Stromal cell of bone marrow (primary cell): ENCODE measurements around the gene CD86.

Experiments used
- DNase-seq: peaks from one replicate; pipeline ENCODE4 v3.0.0-alpha.2; 2012; ENCODE audit warnings: low read depth

Gene CD86

DNA sequence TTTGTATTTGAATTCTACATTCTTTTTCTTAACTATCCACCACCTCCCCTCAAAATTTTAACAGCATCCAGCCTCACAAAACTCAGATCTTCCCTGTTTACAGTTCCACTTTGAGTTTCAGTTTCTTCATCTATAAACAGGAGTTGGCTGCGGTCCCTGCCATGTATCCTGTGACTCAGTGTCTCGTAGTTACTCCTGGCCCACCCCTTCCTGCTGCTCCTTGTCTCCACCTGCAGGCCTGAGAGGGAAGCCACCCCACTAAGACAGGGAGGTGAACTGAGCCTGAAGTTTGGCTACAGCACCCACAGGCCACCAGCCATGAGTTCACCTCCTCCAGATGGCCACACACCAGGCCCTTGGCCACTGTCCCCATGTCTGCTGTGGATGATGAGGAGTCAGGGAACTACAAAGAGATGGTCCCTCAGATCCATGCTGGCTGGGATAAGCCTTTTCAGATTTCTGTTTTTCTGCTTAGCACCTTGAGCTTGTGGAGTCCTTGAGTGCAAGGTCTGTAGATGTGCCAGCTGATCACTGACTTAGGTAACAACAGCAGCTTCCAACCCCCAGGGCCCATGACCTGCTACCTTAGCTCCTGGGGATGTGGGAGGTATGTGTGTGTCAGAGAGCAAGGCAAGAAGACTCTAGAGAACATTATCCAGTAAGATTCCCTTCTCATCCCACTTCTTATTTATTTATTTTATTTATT lies 37.5 kb downstream of the CD86 start:
- peak; percentile 16 for DNase-seq

DNA sequence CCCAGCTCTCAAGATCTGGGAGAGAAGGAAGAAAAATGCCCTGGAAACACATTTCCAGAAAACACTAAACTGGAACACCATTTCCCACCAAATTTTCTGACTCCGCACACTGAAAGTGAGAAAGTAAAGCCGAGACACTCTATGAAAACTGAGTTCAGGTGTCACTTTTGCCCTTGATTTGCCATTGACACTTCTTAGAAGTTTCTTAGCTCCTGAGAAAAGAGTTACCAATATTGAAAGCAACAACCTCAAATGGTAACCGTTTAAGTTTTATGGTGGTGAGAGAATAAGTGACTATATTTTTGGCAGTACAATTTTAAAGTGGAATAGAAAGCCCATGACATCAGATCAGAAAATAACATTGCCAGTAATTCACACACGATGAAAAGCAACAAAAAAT lies 39.0 kb downstream of the CD86 start:
- no peak for DNase-seq

DNA sequence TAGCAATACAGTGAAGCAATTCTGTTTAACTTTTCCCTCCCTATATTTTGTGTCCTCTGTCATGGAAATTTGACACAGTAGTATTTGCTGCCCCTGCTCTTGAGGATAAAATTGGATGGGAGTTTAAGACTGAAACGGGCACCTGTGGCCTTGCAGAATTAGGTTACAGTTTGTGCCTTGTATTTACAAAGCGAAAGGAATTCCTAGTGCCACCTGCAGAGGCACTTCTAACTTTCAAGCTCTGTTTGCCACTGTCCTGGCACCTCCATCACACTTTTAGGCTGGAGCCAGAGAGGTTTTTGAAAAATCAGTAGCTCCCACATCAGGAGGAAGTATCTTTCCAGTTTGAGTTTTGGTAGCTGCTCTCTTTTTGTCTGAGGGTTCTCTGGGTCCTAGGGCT lies 39.5 kb downstream of the CD86 start:
- DNase-seq = no peak

DNA sequence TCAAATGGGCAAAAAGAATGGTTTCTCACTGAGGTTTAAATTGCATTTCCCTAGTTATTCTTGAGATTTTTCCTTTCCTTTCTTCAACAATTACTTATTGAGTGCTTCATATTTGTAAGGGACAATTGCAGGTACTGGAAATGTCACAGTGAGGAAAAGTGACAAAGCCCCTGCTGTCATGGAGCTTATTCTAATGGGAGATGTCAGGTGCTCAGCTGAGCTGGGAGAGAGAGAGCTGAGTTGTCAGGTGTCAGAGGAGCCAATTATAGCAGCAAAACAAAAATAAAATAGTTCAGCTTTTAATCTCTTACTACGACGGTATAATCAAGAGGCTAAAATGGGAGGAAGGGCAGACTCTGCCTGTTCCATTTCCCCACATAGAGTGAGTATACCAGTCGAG lies 42.0 kb downstream of the CD86 start:
- no peak for DNase-seq

DNA sequence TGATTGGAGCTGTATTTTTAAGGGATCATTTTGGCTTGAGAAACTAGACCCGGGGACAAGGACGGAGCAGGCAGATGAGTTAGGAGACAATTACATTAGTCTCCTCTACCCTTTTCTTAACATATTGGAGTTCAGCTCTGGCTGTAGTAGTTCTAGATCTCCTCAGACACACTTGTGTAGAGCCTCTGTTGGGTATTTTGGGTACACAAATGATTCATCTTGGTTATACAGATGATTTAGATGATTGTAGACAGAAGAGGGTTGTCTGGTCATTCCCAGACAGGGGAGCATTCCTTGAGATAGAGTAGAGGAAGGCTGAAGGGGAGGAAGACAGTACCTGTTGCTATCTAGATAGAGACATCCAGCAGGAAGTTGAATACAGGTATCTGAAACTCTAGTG lies 43.4 kb downstream of the CD86 start:
- DNase-seq = no peak

DNA sequence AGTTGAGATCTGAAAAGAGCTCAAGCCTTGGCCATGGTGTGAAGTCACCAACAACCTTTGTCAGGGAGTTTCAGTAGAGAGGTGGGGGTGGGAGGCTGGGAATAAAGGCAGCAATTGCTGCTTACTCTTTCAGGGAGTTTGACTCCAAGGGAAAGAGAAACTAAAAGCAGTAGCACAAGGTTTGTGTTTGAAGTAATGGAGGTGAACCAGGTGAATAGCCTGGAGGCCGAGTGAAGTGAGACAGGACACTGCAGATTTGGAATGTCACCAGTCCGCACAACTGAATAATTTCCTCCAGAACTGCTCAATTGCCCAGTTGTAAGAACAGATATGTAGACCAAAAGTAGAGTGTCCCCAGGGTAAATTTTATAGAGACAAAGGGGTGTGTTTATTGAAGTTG lies 44.1 kb downstream of the CD86 start:
- DNase-seq = no peak

DNA sequence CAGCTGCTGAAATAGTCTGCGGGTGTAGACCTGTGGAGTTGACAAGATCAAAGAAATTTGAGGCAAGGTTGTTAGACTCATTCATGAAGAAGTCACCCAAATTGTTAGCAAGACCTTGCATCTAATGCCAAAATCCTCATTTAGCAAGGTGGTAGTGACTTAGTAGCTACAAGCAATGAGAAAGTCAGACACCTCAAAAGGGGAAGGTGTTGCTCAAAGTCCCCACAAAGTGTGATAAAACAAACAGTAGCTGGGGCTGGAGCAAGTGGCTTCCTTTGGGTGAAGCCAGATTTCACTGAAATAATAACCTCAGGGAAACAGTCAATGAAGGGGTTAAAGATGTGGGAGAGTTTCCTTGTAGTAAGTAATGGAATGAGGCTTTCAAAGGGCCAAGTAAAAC lies 44.9 kb downstream of the CD86 start:
- no peak for DNase-seq

DNA sequence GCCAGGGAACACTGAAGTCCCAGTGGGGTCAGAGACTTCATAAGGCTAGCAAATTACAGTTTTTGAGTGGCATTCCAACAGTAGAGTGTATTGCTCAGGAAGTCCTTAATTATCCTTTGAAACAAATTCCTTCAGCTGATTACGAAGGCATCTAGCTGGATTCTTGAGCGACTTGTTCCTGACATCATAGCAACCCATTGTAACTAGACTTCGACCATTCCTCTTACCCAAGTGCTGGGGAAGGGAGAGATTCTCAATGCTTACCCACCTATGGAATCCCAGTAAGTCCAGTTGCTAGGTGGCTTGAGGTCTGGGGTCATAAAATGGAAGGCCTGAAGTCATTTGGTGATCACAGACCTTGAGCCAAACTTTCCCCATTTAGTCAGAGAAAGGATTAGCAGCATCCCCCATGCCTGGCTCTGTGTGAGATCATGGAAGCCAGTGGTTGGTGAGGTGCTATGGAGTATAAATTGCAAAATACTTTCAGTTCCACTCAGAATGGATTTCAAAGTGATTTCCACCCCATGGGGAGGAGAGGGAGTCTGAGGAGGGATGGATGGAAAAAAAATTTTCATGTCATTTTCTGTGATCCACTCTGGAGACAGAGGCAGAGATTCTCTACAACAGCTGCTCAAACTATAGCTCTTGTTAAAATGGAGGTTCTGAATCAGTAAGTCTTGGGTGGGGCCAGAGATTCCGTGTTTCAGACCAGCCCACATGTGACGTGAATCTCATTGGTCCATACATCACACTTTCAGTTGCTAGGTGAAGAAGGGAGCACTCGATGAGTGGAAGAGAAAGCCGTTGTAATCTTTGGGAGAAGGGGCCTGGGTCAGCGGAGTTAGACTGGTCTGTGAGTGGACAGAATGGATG lies 45.7 kb downstream of the CD86 start:
- DNase-seq = no peak

DNA sequence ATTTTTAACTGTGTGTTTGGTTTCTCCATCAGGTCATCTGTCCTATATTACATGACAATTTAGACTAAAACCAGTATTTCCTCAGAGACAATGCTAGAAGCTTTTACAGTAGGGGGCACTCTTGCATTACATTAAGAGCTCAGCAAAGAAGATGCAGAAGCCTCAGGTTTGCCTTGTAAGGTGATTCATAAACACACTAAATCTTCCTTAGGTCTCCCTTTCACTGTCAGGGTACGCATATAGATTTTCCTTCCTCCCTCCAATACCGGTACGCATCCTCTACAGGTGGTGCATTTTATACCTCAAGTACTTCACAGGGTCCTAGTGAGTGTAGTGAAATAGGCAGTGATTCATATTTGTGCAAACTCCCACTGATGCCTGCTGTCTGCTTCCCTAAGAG lies 46.5 kb downstream of the CD86 start:
- peak; percentile 40 for DNase-seq

DNA sequence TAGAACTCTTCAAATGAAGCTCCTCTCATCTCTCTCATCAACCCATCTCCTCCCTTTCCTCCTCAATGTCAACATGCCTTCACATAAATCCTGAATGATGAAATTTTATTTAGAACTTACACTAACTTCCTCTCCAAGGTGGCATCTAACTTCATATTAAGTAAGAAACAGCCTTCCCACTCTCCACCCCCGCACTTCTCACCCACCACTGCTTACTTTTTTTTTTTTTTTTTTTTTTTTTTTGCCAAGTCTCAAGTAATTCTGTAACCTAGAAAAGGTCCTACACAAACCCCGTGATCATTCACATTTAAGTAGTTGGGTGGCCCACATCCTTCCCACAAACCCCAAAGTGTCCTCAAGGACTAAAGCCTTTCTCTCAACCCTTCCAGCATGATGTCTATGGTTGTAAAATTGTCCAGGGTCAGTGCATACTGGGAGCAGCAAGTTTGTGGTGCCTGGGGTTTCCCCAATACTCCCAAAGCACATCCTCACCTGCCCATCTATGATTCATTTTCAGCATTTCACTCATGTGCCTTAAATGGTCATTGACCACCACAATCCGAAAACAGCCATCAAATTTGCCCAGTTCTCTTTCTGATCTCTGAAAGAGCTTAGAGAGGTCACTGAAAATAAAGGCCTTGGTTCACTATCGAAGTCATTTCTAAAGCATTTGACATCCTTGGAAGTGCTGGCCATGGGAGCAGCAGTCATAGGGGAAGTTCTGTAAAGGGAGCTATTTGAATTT lies 47.2 kb downstream of the CD86 start:
- no peak for DNase-seq

DNA sequence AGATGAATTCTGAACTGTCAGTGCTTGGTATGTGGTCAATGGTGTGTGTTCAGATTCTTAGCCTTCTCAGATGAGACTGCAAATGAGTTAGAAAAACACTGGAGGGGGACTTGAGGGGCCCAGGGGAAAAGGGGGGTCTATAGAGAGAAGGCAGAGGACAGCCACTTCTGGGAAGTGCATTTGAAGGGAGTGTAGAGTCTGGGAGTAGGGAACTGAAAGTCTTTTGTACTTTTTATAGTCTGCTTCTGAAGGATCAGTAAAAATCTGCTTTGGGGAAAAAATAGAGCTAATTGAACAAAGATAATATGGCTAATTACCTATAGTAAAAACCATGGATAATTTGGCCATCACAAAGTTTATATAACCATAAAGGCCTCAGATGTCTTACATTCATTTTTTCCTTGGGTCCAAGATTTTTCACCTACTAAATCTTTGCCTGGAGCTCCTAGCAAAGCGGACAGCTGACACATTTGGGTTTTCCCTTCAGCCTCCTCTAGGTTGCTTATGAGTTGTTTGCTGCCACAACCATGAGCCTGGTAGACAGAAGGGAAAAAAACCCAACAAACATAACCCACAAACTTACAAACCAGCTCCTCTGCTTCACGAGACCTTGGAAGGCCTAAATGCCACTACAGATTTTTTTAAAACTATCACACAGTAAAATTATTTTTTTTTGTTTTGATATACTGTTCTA lies 48.8 kb downstream of the CD86 start:
- DNase-seq = no peak

DNA sequence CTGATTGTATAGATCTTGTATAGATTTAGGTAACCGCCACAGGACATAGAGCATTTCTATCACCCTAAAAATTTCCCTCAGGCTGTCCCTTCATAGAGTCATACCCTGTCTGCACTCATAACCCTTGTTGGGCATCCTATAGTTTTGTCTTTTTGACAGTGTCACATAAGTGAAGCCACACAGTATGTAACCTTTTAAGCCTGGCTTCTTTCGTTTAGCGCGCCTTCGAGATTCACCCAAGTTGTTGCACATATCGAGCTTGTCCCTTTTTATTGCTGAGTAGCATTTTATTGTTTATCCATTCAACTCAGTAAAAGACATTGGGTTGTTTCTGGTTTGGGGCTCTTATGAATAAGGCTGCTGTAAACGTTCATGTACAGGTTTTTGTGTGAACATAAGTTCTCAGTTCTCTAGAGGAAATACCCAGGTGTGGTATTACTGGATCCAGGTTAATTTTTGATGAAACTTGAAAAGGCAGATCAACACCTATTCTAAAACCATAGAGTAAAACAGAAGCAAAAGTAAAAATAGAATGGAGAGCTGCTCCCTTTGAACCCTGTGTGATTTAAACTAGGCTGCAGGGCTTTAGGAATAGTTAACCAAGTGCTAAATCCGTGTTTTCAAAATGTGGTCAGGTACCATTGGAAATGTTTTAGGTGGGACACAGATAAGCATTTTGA lies 49.5 kb downstream of the CD86 start:
- no peak for DNase-seq

DNA sequence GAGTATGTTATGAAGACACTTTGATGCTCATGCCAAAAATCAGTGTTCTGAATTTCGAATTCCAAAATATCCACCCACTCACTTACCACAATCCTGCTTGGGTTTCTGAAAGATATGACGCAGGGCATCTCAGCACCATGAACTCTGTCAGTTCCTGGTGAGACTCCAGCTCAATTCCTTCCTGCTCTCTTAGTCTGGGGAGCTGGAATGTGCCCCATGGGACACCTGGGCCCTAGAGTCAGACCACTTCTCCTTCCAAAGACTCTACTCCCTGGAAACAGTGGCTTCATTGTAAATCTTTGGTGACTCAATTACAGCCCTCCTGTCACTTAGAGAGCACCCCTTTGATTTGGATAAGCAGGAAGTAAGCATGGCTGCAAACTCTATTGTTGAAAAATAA lies 50.5 kb downstream of the CD86 start:
- DNase-seq = peak; percentile 22

DNA sequence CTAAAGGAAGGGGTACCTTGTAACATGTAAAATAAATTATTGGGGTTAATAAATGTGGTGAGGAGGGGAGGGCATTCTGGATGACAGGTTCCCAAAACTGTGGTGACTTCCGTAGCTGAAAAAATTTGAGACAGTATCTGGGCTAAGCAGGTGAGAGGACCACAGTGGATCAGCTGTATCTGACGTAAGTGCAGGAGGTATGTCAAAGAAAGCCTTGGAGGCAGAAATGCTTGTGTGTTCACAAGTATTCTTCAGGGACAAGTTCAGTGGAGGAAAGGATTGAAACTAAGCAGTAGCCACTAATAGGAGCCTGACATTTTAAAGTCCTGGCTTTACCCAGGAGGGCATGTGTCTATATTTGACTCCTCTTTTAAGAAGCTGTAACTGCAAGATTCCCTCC lies 52.0 kb downstream of the CD86 start:
- no peak for DNase-seq

DNA sequence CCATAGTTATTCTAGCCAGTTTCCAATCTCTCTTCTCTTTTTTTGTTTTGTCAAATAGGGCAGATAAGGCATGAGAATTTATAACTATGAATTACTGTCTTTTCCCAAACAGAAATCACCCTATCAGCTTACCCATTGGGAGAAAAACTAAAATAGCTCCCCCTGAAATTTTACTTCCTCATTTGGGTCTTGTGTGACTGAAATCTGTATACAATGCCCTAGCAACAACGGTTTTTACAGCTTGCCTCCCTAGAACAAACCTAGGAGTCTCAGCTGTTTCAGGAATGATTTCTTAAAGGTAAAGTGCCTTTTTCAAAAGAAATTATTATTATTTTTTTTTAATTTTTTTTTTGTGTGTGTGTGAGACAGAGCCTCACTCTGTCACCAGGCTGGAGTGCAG lies 56.8 kb downstream of the CD86 start:
- DNase-seq = no peak

DNA sequence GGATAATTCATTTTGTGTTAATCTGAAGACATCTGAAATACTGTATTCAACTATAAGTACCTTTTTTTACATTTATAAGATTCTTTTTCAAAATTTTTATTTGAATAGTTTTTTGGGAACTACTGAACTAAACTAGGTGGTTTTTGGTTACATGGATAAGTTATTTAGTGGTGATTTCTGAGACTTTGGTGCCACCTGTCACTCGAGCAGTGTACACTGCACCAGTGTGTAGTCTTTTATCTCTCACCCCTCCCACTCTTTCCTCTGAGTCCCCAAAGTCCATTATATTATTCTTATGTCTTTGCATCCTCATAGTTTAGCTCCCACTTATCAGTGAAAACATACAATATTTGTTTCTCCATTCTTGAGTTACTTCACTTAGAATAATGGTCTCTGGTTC lies 57.6 kb downstream of the CD86 start:
- no peak for DNase-seq

DNA sequence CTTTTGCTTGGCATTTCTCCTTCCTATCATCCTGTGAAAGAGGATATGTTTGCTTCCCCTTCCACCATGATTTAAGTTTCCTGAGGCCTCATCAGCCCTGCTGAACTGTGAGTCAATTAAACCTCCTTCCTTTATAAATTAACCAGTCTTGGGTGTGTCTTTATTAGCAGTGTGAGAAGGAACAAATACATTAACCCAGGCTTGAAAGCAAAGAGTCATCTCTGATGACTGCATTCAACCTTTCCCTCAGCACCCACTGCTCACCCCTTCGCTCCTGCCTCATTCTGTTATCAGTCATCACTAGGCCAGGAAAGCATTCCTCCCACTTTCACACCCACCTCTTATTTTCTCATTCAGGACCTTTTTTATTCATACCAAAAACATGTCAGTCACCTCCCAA lies 68.7 kb downstream of the CD86 start:
- DNase-seq = no peak

DNA sequence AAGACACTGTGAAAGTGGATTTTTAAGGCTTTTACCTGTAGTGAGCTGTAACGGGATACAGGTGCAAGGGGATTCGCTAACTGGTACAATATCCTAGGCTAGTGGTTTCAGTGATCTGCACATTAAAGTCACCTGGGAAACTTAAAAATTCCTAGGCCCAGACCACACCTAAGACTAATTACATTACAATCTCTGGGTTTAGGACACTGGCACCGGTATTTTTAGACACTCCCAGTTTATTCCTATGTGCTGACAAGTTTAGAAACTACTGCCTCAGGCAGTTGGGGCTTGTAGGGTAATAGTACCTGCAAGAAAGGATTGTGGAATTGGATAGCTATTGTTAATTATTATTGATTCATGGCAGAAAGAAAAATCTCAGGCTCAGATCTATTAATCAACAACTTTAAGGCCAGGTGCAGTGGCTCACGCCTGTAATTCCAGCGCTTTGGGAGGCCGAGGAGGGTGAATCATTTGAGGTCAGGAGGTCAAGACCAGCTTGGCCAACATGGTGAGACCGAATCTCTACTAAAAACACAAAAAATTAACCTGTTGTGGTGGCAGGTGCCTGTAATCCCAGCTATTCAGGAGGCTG lies 77.9 kb downstream of the CD86 start:
- DNase-seq = no peak

DNA sequence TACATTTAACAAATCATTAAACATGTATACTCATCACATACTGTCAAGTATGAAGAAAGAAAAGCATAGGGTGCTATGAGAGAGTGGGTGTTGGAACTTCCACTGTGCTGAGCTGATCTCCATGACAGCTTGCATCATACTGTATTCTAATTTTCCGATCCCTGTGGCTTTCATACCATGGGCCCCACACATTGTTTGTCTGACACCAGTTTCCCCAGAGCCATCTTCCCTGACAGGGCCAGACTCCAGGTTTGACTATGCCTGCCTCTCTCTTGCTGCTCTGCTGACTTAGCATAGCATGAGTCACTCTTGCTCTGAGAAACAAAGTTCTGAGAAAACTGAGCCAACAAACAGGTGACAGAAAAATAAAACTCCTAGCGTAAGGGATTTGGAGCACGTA lies 91.3 kb downstream of the CD86 start:
- no peak for DNase-seq

DNA sequence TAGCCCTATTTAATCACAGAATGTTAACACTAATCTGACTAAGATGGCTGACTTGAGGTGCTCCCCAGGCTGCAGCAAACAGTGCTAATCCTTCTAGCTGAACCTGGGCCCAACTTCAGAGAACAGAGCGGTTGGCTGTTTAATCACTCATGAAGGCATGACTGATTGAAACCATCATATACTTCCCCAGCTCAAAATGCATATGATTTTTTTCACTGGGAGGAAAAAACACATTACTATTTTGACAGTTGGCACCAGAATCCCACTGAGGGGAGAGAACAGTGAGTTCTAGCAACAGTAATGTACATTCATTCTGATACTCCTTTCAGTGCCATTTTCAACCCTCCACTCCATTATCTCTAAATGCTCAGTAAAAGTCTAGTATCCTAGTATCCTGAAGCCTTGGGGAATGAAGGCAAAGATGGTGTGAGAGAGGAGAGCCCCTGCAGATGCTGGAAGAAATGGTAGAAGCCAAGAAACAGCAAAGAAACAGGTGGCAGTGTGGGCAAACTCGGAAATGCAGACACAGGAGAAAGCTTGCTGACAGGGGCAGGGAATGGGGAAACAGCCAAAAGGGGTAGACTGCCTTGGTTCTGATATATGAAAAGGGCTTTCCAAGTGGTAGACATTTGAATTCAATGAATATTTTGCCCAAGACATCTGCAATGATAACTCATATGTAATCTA lies 93.9 kb downstream of the CD86 start:
- no peak for DNase-seq

DNA sequence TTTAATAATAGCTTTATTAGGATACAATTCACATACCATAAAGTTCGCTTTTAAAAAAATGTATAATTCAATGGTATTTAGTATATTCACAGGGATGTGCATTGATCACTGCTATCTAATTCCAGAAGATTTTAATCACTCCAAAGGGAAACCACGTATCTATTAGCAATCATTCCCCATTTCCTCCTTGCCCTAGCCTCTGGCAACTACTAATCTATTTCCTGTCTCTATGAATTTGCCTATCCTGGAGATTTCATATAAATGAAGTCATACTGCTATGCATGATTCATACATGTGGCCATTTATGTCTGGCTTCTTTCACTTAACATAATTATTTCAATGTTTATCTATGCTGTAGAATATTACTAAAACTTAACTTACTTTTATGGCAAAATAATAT lies 96.3 kb downstream of the CD86 start:
- DNase-seq = no peak
